Measurements from ENCODE around the gene SHISA8.
"Not testable (repeated sequence)": the region's sequence is repeated elsewhere in the genome, so short reads cannot be mapped to it uniquely, and the experiment has no call there.

Gene SHISA8

DNA sequence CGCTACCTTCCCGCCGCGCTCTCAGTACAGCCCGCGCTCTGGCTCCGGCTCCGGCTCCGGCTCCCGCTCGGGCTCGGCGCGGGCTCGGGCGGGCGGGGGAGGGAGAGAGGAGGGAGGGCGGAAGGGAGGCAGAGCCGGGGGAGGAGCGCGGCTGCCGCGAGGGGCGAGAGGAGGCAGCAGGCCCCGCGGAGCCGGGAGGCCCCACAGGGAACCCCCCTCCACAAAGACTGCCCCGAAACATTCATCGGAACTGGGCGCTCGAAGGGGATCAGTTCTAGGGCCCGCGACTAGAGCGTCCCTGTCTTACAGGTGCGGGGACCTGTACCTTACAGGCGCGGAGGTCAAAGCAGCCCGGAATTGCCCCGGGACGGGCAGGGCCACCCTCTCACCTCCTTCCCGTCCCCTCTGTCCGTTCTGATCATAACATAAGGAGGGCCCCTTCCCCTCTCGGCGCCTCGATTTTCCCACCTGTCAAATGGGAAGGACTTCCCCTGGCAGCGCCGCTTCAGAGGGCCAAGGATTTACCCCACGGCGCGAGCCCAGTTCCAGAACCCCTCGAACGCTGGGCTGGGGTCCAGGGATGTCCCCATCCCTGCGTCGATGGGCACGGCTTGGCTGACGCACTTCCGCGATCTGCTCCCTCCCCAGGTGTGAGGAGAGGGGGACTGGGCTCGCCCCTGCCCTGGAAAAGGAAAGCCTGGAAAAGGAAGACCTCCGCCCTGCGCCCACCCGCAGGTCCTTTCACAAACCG, at the start of gene SHISA8:
SHISA8 (minus strand) TSS at position 40 of the 751 bp plus-strand sequence. CDS start 407 bp downstream, outside the sequence.
- H3K27me3 ChIP-seq (ENCODE audit: insufficient read depth, low read length): peaks cover 79% of the 10 kb centered on the region
- H3K9me3 ChIP-seq (ENCODE audit: low read length): no peaks in the 10 kb centered on the region
- H3K4me3 ChIP-seq (ENCODE audit: low read length): peak within 1 kb of the TSS; percentile 17
- H3K4me1 ChIP-seq (ENCODE audit: insufficient read depth, low read length): peaks cover 10% of the 10 kb centered on the region
- no peak within 1 kb of the TSS for H2AFZ ChIP-seq (ENCODE audit: low read depth, low read length)
- no peaks in the 10 kb centered on the region for H3K36me3 ChIP-seq (ENCODE audit: insufficient read depth, low read length)

DNA sequence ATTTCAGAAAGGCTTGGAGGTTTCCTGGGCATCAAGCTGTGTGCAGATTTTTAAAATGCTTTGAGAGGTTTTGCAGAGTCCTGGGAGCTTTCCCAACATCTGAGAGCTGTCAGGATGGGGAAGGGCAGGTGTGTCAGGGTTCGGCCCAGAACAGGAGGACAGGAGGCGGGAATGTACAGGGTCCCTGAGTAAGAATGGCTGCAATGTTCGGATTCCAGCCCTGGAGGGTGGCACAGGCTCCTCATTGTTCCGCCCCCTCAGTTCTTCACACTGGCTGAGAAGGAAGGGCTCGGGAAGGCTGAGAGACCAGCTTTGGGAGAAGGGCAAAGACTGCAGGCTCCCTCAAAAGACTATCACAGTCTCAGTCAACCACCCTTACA, 49.2 kb upstream of the SHISA8 start:
- Histone ChIP-seq H3K4me3 (ENCODE audit: low read length) (no peak overlapping the region), H3K4me1 (ENCODE audit: insufficient read depth, low read length) (peaks cover 25% of the 10 kb centered on the region), H2AFZ (ENCODE audit: low read depth, low read length) (no peak overlapping the region), H3K36me3 (ENCODE audit: insufficient read depth, low read length) (no peaks in the 10 kb centered on the region), H3K9me3 (ENCODE audit: low read length) (no peaks in the 10 kb centered on the region), H3K27me3 (ENCODE audit: insufficient read depth, low read length) (no peaks in the 10 kb centered on the region)

DNA sequence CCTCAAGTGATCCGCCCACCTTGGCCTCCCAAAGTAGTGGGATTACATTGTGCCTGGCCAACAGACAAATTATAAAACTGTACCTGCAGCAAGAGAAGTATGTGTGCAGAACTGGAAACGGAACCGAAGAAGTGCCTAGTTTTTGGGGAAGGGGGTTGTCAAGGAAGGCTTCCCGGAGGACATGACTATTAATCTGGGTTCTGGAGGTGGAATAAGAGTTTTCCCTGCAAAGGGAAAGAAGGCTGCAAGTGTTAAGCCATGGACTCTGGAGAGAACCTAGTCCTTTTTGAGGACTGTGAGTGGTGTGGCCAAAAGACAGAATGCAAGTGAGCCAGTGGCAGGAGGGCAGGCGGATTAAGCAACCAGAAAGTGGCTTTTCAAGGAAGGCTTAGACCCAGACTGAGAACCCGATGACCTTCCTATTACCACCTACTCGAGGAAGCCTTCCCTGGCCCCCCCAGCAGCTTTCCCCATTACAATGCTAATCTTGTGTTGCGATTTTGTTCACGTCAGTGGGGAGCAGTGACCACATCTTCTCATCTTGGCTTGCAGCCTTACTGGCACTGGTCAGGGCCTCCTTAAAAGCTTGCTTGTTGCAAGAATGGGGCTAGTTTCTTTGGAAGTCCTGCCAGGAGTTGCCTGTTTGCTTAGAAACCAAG, 48.7 kb upstream of the SHISA8 start:
- peaks cover 25% of the 10 kb centered on the region for H3K4me1 ChIP-seq (ENCODE audit: insufficient read depth, low read length)
- no peaks in the 10 kb centered on the region for H3K27me3 ChIP-seq (ENCODE audit: insufficient read depth, low read length)
- H3K36me3 ChIP-seq (ENCODE audit: insufficient read depth, low read length): no peaks in the 10 kb centered on the region
- no peak overlapping the region for H3K4me3 ChIP-seq (ENCODE audit: low read length)
- no peaks in the 10 kb centered on the region for H3K9me3 ChIP-seq (ENCODE audit: low read length)
- H2AFZ ChIP-seq (ENCODE audit: low read depth, low read length): no peak overlapping the region

DNA sequence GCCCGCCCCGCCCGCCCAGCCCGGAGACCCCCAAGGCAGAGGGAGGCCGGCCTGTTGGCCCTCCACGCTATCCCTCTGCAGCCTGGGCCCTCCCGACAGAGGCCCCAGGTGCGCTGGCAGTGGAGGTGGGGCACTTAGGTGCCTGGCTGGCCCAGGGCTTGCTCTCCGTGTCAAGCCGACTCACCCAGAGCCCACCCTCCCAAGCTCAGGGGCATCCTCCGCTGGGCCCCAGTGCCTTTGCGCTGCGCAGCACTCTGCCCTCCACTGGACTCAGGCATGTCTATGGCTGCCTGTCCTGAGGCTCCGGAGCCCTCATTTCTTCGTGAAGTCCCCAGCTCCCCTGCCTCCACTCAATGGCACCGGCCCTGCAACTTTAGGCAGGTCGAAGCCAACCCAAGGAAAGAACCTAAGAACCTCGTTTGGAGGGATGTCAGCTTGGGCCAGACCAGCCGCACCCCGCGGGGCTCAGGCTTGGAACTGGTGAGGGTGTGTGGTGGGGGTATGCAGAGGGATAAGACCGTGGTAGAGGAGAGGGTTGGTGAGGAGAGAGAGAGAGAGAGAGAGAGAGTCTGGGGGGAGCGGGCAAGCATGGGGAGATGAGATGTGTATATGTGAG, 43.2 kb upstream of the SHISA8 start:
- no peak overlapping the region for H2AFZ ChIP-seq (ENCODE audit: low read depth, low read length)
- H3K36me3 ChIP-seq (ENCODE audit: insufficient read depth, low read length): no peaks in the 10 kb centered on the region
- no peaks in the 10 kb centered on the region for H3K9me3 ChIP-seq (ENCODE audit: low read length)
- H3K4me1 ChIP-seq (ENCODE audit: insufficient read depth, low read length): peaks cover 10% of the 10 kb centered on the region
- no peaks in the 10 kb centered on the region for H3K27me3 ChIP-seq (ENCODE audit: insufficient read depth, low read length)
- no peak overlapping the region for H3K4me3 ChIP-seq (ENCODE audit: low read length)

DNA sequence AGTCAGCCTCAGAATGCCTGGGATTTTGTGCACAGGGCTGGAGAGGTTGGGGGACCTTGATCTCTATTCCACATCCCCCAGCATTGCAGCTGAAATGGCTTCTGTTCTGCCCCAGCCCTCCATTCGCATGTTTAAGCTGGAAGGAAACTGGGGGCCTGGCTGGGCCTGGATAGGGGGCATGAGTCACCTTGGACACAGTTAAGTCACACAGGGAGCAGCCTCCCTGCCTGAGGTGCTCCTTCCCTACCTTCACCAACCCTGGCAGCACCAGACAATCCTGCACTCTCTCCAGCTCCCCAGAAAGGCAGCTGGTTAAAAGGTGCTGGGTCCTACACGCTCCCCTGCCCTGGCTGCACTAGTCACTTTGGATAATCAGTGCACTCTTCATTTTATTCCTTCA, 37.8 kb upstream of the SHISA8 start:
- Histone ChIP-seq H3K9me3 (ENCODE audit: low read length) (no peaks in the 10 kb centered on the region), H3K4me1 (ENCODE audit: insufficient read depth, low read length) (peaks cover 26% of the 10 kb centered on the region), H3K4me3 (ENCODE audit: low read length) (no peak overlapping the region), H3K36me3 (ENCODE audit: insufficient read depth, low read length) (no peaks in the 10 kb centered on the region), H2AFZ (ENCODE audit: low read depth, low read length) (no peak overlapping the region), H3K27me3 (ENCODE audit: insufficient read depth, low read length) (no peaks in the 10 kb centered on the region)

DNA sequence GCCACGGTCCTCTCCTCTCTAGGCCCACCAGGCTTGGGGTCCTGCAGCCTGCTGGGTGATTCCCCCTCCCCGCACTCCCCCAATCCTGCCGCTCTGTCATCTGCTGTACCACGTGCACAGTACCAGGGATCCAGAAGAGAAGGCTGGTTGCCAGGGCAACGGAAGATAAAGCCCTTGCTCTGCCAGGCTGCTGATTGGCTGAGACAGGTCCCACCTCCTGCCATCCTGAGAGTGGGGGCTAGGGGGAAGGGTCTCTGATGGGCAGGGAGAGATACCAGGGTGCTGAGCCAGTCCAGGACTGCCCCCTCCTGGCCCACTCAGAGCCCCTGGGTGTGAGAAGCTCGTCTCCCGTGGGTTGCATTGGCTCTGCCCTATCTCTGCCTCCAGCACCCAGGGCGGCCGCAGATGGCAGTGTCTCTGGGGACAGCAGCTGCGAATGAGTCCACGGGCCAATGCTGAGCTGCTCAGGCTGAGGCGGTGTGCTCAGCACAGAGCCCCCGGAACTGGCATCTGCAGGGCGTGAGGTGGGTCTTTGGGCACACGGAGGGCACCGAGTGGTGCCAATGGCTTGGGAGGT, 37.1 kb upstream of the SHISA8 start, which contains the start of gene SMIM45:
SMIM45 (plus strand) TSS at position 253 of the 577 bp plus-strand sequence.
- no peaks in the 10 kb centered on the region for H3K27me3 ChIP-seq (ENCODE audit: insufficient read depth, low read length)
- H3K36me3 ChIP-seq (ENCODE audit: insufficient read depth, low read length): no peaks in the 10 kb centered on the region
- H3K4me3 ChIP-seq (ENCODE audit: low read length): no peak within 1 kb of the TSS
- H3K9me3 ChIP-seq (ENCODE audit: low read length): no peaks in the 10 kb centered on the region
- peaks cover 28% of the 10 kb centered on the region for H3K4me1 ChIP-seq (ENCODE audit: insufficient read depth, low read length)
- no peak within 1 kb of the TSS for H2AFZ ChIP-seq (ENCODE audit: low read depth, low read length)

DNA sequence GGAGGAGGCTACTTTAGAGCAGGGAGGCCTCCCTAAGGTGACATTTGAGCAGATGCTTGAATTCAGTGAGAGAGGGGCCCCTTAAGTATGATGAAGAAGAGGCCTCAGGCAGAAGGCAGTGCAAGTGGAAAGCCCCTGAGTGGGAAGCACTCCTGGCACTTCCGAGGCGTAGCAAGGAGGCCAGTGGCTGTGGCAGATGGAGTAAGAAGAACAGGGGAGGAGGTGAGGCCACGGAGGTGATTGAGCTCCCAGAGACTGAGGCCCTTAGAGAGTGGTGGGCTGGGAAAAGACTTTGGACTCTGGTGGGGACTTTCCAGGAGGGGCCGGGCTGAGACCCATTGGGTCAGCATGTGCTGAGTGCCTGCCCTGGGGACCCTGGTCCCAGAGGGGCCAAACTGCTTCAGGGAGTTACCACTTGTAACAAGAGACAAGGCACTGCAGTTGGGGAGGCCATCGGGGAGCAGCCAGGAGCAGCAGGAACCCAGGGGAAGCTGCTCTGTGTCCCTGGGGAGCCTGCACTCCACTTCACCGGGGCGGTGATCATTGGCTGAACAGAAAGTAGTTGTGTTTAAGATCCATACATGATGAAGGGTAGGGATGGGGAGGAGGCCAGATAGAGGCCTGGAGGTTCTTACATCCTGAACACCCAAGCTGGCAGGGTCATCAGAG, 34.6 kb upstream of the SHISA8 start:
- H3K4me1 ChIP-seq (ENCODE audit: insufficient read depth, low read length): peaks cover 41% of the 10 kb centered on the region
- no peak overlapping the region for H2AFZ ChIP-seq (ENCODE audit: low read depth, low read length)
- no peaks in the 10 kb centered on the region for H3K9me3 ChIP-seq (ENCODE audit: low read length)
- no peaks in the 10 kb centered on the region for H3K27me3 ChIP-seq (ENCODE audit: insufficient read depth, low read length)
- no peak overlapping the region for H3K4me3 ChIP-seq (ENCODE audit: low read length)
- H3K36me3 ChIP-seq (ENCODE audit: insufficient read depth, low read length): peaks cover 6% of the 10 kb centered on the region

DNA sequence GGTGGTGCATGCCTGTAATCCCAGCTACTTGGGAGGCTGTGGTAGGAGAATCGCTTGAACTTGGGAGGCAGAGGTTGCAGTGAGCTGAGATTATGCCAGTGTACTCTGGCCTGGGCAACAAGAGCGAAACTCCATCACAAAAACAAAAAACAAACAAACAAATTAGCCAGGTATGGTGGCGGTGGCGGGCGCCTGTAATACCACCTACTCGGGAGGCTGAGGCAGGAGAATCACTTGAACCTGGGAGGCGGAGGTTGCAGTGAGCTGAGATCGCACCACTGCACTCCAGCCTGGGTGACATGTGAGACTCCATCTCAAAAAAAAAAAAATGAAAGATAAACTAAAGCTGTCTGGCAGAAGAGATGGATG, 34.0 kb upstream of the SHISA8 start:
- not testable (repeated sequence) for H3K4me3 ChIP-seq (ENCODE audit: low read length); H3K27me3 ChIP-seq (ENCODE audit: insufficient read depth, low read length); H3K9me3 ChIP-seq (ENCODE audit: low read length); H2AFZ ChIP-seq (ENCODE audit: low read depth, low read length)
- peaks cover 41% of the 10 kb centered on the region for H3K4me1 ChIP-seq (ENCODE audit: insufficient read depth, low read length)
- H3K36me3 ChIP-seq (ENCODE audit: insufficient read depth, low read length): peaks cover 10% of the 10 kb centered on the region

DNA sequence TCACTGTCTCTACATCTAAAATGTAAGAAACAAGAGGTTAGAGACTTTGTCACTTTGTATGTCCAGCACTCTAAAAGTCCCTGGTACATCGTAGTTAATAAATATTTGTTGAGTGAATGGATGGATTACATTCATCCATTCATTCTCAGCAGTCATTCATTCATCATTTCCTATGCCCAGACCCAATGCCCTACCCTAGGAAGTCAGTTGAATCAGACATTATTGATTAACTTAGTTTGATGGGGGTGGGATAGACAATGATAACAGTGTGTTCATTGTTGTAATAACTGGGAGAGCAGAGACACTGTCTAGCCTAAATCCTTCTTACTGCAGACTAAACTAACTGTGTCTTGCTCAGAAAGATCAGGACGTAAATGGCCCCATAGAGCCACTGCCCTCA, 33.3 kb upstream of the SHISA8 start:
- Histone ChIP-seq H3K36me3 (ENCODE audit: insufficient read depth, low read length) (peaks cover 17% of the 10 kb centered on the region), H3K9me3 (ENCODE audit: low read length) (no peaks in the 10 kb centered on the region), H3K4me1 (ENCODE audit: insufficient read depth, low read length) (peaks cover 41% of the 10 kb centered on the region), H3K4me3 (ENCODE audit: low read length) (no peak overlapping the region), H2AFZ (ENCODE audit: low read depth, low read length) (no peak overlapping the region), H3K27me3 (ENCODE audit: insufficient read depth, low read length) (no peaks in the 10 kb centered on the region)

DNA sequence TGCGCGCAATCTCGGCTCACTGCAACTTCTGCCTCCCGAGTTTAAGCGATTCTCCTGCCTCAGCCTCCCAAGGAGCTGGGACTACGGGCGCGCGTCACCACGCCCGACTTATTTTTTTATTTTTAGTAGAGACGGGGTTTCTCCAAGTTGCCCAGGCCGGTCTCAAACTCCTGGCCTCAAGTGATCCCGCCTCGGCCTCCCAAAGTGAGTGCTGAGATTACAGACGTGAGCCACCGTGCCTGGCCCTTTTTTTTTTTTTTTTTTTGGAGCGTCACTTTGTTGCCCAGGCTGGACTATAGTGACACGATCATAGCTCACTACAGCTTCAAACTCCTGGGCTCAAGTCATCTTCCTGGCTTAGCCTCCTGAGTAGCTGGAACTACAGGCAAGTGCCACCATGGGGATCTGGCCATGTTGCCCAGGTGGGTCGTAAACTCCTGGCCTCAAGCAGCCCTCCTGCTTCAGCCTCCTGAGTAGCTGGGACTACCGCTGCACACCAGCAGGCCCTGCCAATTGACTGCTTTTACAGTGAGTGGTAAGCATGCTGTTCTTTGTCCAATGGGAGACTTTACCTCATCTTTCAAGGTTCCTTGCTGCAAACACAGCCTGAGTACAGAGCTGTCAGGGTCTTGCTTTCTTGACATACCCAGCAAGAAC, 32.7 kb upstream of the SHISA8 start:
- H3K4me3 ChIP-seq (ENCODE audit: low read length): peak overlapping the region; percentile 57
- H3K36me3 ChIP-seq (ENCODE audit: insufficient read depth, low read length): peaks cover 23% of the 10 kb centered on the region
- H3K4me1 ChIP-seq (ENCODE audit: insufficient read depth, low read length): peaks cover 35% of the 10 kb centered on the region
- H3K9me3 ChIP-seq (ENCODE audit: low read length): no peaks in the 10 kb centered on the region
- H3K27me3 ChIP-seq (ENCODE audit: insufficient read depth, low read length): no peaks in the 10 kb centered on the region
- peak overlapping the region; percentile 59 for H2AFZ ChIP-seq (ENCODE audit: low read depth, low read length)

DNA sequence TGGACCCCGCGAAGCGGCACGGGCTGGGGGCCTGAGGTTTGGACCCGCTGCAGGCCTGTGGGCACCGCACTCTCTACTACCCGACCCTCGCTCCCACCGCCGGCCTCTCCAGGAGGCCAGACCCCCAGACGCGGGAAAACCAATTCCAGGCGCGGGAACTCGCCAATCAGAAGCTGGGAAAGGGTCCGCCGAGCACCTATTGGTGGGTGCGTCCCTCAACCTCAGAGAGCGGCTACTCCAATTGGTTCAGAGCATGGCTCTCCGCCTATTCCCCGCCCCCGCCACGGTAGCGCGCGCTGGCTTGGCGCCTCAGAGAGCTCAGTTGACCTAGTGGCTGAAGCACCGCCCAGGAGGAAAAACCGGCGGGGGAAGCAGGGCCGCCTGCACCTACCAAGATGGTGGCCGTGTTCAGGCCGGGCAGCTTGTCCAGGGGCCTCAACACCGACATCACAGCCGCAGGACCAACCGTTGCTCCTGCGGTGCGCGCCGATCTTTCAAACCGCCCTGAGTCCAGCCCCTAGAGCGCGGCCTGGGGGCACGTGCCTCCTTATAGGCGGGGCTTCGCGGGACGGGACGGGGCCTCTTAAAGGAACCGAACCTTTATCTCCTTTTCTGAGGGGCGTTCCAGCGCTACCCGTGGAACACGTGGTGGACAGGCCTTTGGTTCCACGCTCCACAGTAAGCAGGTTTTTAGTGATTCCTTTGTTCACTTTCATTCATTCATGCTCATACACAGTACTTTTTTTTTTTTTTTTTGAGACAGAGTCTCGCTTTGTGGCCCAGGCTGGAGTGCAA, 32.0 kb upstream of the SHISA8 start, which contains the start of gene CENPM:
CENPM (minus strand) TSS at position 524 of the 795 bp plus-strand sequence; CDS start at position 448, 76 bp downstream.
- H3K27me3 ChIP-seq (ENCODE audit: insufficient read depth, low read length): no peaks in the 10 kb centered on the region
- peak within 1 kb of the TSS; percentile 57 for H3K4me3 ChIP-seq (ENCODE audit: low read length)
- H3K36me3 ChIP-seq (ENCODE audit: insufficient read depth, low read length): peaks cover 23% of the 10 kb centered on the region
- H3K9me3 ChIP-seq (ENCODE audit: low read length): no peaks in the 10 kb centered on the region
- peak within 1 kb of the TSS; percentile 59 for H2AFZ ChIP-seq (ENCODE audit: low read depth, low read length)
- peaks cover 28% of the 10 kb centered on the region for H3K4me1 ChIP-seq (ENCODE audit: insufficient read depth, low read length)

Data from neuron (in vitro differentiated cells).